ENCODE data around the gene CLBA1. TPM values are rescaled to one million over a fixed set of nuclear protein-coding genes. Genes with fewer than 3 reads are reported as not detected.

CLBA1 gene
- total and polyA plus RNA-seq, 4 donors: 12.3 to 22.3 (median 13.8) TPM

DNA sequence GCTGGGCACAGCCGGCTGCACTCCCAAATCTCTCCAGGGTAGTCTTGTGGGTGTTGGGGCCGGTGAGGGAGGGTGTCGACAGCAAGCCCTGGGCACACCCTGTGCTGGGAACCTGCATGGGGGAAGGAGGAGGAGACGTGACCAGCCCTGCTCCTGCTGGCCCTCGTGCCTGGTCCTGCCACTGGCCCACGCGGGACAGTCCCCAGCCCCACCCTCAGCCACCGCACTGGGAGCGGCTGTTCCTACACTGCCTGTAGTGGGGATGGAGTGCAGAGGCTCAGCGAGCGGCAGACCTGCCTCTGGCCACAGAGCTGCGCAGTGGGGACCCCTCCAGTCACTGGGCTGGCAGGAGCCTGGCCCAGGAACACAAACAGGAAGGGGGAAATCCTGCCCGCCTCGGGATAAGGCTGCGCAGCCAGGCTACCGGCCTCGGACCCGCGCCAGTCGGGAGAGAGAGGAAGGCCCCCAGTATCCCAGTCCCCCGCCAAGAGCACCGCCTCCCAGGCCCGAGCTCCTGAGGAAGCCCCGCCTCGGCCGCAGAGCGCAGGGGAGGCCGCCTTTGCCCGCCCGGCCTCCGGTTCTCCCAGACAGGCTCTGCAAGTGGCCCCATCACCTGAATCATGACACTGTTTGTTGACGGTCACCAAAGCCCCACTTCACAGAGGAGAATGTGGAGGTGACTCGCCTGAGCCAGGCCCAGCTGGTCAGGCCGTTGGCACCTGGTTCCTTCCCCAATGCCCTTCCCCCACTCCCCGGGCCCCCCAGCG lies 18.0 kb upstream of the CLBA1 start:
- WGBS, 2 donors: 4% methylated on average over 26 to 36 of the region's 36 CpGs
- TF ChIP-seq, protein P1, sequence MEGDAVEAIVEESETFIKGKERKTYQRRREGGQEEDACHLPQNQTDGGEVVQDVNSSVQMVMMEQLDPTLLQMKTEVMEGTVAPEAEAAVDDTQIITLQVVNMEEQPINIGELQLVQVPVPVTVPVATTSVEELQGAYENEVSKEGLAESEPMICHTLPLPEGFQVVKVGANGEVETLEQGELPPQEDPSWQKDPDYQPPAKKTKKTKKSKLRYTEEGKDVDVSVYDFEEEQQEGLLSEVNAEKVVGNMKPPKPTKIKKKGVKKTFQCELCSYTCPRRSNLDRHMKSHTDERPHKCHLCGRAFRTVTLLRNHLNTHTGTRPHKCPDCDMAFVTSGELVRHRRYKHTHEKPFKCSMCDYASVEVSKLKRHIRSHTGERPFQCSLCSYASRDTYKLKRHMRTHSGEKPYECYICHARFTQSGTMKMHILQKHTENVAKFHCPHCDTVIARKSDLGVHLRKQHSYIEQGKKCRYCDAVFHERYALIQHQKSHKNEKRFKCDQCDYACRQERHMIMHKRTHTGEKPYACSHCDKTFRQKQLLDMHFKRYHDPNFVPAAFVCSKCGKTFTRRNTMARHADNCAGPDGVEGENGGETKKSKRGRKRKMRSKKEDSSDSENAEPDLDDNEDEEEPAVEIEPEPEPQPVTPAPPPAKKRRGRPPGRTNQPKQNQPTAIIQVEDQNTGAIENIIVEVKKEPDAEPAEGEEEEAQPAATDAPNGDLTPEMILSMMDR (IDR thresholded peaks at IDR 0.05; ENCODE audit: control extremely low read depth, extremely low read depth): no peak
- H3K4me3 ChIP-seq: no peak overlapping the region

DNA sequence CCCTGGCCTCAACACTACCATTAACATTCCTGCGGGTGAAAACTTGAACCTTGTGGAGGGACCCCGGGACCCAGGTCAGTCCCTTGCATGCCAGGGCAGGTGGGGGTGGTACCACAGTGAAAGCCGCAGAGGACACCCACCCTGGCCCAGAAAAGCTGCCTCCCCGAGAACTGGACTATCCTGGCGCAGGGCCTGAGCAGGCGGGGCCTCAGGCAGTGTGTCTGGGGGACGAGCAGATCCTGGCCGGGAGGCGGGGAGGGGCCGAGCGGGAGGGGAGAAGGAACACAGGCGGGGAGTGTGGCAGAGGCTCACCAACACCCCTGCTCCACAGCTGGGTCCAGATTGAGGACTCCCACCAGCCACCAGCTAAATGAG lies 17.4 kb upstream of the CLBA1 start:
- 13% methylated on average over 12 of the region's 12 CpGs for WGBS, 2 donors

More for the DNA sequence above, 18.0 kb upstream of the CLBA1 start:
- DNase-seq: peak; percentile 63 to 75 (median 68)
- H3K9me3 ChIP-seq (ENCODE audit: control insufficient read depth in 4 of 4, insufficient read depth in 3 of 4, low read length in 3 of 4): peaks cover 0 to 3% (median 0%) of the 10 kb centered on the region in 4 donors
- no peaks in the 10 kb centered on the region for H3K27me3 ChIP-seq (ENCODE audit: control insufficient read depth in 3 of 3, insufficient read depth in 3 of 3, low read length in 2 of 3)
- no peak overlapping the region for H3K9ac ChIP-seq (ENCODE audit: insufficient read depth in 1 of 2, low read length in 2 of 2)
- peak overlapping the region in 1 of 2 donors; percentile 80 for H3K27ac ChIP-seq (ENCODE audit: low read depth in 1 of 2, low read length in 1 of 2)
- peak; percentile 25 for ATAC-seq (ENCODE audit: insufficient read depth, low FRiP score)
- peaks cover 0 to 28% (median 16%) of the 10 kb centered on the region in 5 donors for H3K4me1 ChIP-seq (ENCODE audit: control insufficient read depth in 5 of 5, insufficient read depth in 5 of 5, low read length in 5 of 5)
- H3K36me3 ChIP-seq (ENCODE audit: control insufficient read depth in 4 of 4, insufficient read depth in 4 of 4, low read length in 4 of 4): no peaks in the 10 kb centered on the region

DNA sequence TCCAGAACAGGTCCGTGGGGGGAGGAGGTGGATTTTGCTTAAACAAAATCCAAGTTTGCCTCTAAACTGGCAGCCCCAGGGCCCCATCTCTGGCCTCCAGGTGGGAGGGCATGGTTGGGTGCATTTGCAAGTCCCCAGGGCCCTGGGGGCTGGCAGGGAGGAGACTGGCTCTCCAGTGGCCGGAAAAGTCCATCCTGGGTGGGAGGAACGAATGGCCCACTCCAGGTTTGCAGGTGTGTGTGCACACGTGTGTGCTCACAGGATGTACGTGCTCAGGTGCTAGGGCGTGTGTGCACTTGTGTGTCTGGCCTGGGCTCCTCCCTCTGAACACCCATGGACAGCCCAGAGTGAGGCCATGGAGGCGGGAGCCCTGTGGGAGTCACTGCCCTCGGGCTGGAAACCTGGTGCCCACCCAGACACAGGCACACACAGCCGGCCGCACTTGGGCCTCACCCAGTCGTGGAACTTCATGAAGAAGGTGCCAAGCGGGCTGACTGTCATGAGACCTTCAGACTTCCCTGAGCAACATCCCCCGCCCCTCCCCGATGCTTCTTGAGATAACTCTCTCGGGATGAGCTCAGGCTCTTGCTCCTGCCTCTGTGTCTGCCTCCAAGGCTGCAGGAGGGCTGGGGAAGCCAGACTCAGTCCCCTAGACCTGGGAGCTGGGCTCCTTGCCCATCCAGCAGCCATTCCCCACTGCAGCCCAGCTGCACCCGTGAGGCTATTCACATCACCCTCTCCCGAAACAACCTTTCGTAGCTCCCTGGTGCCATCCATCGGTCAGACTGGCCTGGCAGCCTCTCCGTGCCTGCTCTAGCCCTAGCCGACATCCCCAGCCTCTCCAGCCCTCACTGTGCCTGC lies 16.8 kb upstream of the CLBA1 start:
- Histone ChIP-seq H3K27me3 (ENCODE audit: control insufficient read depth in 3 of 3, insufficient read depth in 3 of 3, low read length in 2 of 3) (no peaks in the 10 kb centered on the region), H3K27ac (ENCODE audit: low read depth in 1 of 2, low read length in 1 of 2) (peak overlapping the region in 1 of 2 donors; percentile 80), H3K9ac (ENCODE audit: insufficient read depth in 1 of 2, low read length in 2 of 2) (no peak overlapping the region), H3K4me3 (no peak overlapping the region), H3K9me3 (ENCODE audit: control insufficient read depth in 4 of 4, insufficient read depth in 3 of 4, low read length in 3 of 4) (peaks cover 0 to 3% (median 0%) of the 10 kb centered on the region in 4 donors), H3K36me3 (ENCODE audit: control insufficient read depth in 4 of 4, insufficient read depth in 4 of 4, low read length in 4 of 4) (no peaks in the 10 kb centered on the region), H3K4me1 (ENCODE audit: control insufficient read depth in 5 of 5, insufficient read depth in 5 of 5, low read length in 5 of 5) (peaks cover 2 to 38% (median 16%) of the 10 kb centered on the region in 5 donors)
- WGBS, 2 donors: 62 to 72% methylated on average over 21 of the region's 21 CpGs
- TF ChIP-seq, protein P1 (IDR thresholded peaks at IDR 0.05; ENCODE audit: control extremely low read depth, extremely low read depth): no peak
- no peak for DNase-seq
- no peak for ATAC-seq (ENCODE audit: insufficient read depth, low FRiP score)

More for the DNA sequence above, 17.4 kb upstream of the CLBA1 start:
- Histone ChIP-seq H3K27me3 (ENCODE audit: control insufficient read depth in 3 of 3, insufficient read depth in 3 of 3, low read length in 2 of 3) (no peaks in the 10 kb centered on the region), H3K27ac (ENCODE audit: low read depth in 1 of 2, low read length in 1 of 2) (peak overlapping the region in 1 of 2 donors; percentile 80), H3K36me3 (ENCODE audit: control insufficient read depth in 4 of 4, insufficient read depth in 4 of 4, low read length in 4 of 4) (no peaks in the 10 kb centered on the region), H3K4me3 (no peak overlapping the region), H3K9me3 (ENCODE audit: control insufficient read depth in 4 of 4, insufficient read depth in 3 of 4, low read length in 3 of 4) (peaks cover 0 to 3% (median 0%) of the 10 kb centered on the region in 4 donors), H3K4me1 (ENCODE audit: control insufficient read depth in 5 of 5, insufficient read depth in 5 of 5, low read length in 5 of 5) (peaks cover 0 to 33% (median 16%) of the 10 kb centered on the region in 5 donors), H3K9ac (ENCODE audit: insufficient read depth in 1 of 2, low read length in 2 of 2) (no peak overlapping the region)
- TF ChIP-seq, protein P1 (IDR thresholded peaks at IDR 0.05; ENCODE audit: control extremely low read depth, extremely low read depth): no peak
- peak; percentile 80 to 86 (median 85) for DNase-seq
- no peak for ATAC-seq (ENCODE audit: insufficient read depth, low FRiP score)
